G401.6 (cell line): ENCODE measurements around the gene ZNF436.
"Not testable (repeated sequence)": the region's sequence is repeated elsewhere in the genome, so short reads cannot be mapped to it uniquely, and the experiment has no call there.

ENCODE experiments used
- FAIRE-seq: peaks from 2 replicates; lab custom pipeline; 2012; peaks lifted over from hg19 to GRCh38; lab: Jason Lieb, UNC

Gene ZNF436

DNA sequence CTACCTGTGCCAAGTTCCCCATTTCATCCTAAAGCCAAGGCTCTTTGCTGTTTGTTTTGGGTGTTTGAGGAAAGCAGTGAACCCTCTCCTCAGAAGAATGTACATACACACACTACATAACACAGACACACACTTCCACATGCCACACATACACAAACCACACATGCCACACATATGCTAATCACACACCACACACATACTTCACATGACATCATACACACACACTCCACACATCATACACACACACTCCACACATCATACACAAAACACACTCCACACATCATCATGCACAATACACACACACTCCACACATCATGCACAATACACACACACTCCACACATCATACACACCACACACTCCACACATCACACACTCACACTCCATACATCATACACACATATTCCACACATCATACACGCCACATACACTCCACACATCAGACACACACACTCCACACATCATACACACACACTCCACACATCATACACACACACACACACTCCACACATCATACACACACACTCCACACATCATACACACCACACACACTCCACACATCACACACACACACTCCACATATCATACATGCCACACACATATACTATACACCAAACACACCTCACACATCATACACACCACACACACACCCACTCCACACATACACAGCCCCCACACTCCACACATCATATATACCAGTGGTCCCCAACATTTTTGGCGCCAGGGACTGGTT, 22.7 kb upstream of the ZNF436 start:
- FAIRE-seq = no peak

GRCh38 chr1:23389837-23390321, 20.2 kb upstream of the ZNF436 start:
- no peak for FAIRE-seq

DNA sequence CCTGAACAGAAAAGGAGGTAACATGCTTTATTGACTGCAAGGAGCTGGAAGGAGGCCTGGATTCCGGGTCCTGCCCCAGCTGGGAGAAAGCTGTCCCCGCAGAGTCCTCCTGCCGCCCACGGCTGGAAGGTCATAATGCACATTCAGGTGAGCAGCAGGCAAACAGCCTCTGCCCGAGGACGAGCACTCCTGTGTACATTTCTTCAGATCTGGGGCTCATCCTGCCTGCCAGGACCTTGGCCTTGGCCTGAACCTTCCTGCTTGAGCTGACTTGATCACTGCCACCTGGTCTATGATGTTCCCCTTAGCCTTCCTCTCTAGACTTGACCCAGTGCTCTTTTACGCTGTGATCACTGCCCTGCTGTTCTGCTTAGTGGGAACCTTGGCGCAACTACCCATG, 17.9 kb upstream of the ZNF436 start:
- FAIRE-seq = no peak

GRCh38 chr1:23385119-23385621, 15.5 kb upstream of the ZNF436 start:
- FAIRE-seq = no peak

GRCh38 chr1:23384312-23385058, 14.8 kb upstream of the ZNF436 start:
- no peak for FAIRE-seq

DNA sequence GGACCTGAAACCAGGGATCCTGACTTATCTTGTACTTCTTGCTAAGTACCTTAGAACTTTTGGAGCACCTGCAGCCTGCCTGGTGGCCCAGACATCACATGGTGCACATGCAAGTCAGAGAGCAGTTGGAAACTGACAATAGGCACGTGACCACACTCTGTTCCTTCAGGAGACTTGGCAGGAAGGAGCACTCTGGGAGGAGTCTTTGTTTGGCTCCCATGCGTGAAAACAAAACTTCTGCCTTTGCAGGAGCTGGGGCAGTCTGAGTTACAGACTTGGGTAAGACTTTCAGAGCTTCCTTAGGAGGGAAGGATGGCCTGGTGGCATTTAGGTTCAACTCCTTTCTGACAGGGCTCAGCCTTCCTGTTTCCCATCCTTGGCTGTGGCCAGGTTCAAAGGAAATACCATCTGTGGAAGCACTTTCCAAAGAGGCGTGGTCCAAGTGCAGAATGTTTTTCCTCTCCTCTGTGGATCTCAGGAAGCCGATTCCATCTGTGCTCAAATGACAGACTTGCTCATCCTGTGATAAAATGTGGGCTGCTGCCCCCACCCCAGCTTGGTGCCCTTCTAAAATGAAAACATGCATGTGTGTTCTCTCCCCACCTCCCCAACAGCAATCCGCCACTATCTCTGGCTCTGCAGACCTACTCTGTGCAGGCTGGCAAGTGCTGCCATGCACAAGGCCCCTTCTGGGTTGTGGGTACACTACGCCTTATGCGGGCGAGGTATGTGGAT, 14.1 kb upstream of the ZNF436 start:
- no peak for FAIRE-seq

DNA sequence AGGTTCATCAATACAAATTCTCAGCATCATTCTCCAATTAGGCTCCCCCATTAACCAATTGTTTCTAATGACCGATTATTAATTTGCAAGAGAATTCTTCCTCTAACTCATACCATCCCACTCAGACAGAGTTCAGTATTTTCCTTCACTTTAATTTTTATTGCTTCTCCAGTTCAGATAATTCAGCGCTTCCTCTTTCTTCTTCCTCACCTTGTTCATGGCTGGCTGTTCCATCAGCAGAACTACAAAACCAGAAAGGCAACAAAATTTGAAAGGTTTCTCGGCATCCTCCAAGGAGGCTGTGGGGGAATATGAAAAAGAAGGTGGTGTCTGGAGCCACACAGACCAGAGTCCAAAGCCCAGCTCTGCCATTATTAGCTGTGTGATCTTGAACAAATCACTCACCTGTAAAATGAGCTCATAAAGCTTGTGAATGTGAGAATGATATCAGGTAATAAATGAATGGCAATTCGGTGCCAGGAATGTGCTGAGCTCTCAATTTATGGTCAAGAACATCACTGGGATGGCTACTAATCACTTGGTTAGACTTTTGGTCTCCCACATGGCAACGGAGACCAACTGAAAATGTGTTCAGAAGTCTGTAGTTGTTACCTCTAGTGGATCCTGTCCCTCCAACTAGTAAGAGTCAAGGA, 11.7 kb upstream of the ZNF436 start:
- no peak for FAIRE-seq

- FAIRE-seq = no peak
These were observed 11.1 kb upstream of the ZNF436 start for GRCh38 chr1:23380719-23381118.

DNA sequence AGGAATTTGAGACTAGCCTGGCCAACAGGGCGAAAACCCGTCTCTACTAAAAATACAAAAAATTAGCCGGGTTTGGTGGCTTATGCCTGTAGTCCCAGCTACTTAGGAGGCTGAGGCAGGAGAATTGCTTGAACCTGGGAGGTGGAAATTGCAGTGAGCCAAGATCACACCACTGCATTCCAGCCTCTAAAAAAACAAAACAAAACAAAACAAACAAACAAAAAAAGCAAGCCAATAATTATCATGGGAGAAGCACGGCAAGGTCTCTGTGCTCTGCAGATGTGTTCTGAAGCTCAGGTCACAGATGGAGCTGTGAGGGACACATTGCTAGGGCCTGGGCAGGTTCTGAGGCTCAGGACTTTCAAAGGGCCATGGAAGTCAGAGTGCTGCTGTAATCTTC, 10.6 kb upstream of the ZNF436 start:
- FAIRE-seq = not testable (repeated sequence)

GRCh38 chr1:23376890-23377811, 7.5 kb upstream of the ZNF436 start:
- FAIRE-seq = no peak

DNA sequence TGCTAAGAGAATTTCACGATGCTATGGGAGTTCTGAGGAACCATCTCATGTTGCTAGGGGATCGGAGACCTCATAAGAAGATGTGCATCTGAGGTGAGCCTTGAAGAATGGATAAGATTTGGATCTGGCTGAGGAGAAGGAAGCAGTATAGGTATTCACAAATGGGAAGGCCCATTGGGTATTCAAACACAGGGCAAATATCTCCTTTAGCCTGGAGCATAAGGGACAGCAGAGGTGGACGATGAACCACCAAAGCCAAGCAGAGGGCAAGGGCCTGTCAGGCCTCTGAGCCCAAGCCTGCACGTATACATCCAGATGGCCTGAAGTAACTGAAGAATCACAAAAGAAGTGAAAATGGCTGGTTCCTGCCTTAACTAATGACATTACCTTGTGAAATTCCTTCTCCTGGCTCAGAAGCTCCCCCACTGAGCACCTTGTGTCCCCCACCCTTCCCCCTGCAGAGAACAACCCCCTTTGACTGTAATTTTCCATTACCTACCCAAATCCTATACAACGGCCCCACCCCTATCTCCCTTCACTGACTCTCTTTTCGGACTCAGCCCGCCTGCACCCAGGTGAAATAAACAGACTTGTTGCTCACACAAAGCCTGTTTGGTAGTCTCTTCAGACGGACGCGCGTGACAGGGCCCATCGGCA, 4.6 kb upstream of the ZNF436 start:
- not testable (repeated sequence) for FAIRE-seq

DNA sequence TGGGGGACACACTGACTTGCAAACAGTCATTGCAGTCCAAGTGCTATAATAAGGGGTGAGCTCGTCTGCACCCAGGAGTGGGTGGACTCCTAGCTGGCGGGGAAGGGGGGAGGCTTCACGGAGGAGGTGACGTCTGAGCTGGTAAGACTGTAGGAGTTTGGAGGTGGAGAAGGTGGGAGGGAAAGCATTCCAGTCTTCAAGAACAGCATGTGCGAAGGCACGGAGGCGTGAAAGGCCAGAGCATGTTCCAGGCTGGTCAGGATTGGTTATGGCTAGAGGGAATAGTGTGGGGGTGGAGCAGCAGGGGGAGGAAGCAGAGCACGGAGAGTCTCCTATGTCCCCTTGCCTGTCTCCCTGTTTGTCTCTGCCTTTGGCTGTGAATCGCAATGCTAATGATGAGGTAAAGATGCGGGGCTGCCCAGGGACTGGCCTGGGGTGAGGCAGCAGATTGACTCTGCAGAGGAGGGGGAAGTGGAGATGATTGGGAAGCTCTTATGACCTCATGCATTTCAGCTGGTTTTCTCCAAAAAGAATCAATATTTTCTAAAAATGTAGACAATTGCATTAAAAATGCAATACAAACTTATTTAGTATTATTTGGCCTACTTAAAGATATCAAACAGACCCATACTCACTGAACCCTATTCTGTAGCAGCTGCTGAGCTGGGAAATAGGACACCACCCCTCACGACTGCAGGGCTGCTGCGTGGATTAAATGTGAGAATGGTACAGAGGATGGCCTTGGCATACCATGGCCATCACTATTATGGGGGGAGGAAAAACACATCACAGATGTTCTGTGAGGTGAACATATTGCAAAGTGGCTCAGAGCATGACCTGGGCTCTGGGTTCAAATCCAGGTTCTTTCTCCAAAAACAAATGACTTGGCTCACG, 2.6 kb upstream of the ZNF436 start:
- no peak for FAIRE-seq

GRCh38 chr1:23370709-23371584, 1.3 kb upstream of the ZNF436 start:
- no peak for FAIRE-seq

DNA sequence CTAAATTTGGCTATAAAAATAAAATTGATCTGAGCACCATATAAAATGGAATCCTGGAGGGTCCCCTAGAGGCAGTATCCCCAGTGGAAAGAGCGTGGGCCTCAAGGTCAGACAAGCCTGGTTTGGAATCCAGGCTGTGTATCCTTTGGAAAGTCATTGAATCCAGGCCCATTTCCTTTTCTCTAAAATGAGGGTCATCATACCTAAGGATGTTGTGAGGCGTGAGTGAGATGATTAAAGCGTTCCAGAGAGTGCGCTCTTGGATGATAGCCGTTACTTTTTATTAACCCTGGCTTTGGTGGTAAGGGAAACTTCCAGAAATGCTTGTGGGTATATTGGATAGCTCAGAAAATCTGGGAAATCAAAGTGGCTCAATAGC, 683 bp upstream of the ZNF436 start:
- no peak for FAIRE-seq

DNA sequence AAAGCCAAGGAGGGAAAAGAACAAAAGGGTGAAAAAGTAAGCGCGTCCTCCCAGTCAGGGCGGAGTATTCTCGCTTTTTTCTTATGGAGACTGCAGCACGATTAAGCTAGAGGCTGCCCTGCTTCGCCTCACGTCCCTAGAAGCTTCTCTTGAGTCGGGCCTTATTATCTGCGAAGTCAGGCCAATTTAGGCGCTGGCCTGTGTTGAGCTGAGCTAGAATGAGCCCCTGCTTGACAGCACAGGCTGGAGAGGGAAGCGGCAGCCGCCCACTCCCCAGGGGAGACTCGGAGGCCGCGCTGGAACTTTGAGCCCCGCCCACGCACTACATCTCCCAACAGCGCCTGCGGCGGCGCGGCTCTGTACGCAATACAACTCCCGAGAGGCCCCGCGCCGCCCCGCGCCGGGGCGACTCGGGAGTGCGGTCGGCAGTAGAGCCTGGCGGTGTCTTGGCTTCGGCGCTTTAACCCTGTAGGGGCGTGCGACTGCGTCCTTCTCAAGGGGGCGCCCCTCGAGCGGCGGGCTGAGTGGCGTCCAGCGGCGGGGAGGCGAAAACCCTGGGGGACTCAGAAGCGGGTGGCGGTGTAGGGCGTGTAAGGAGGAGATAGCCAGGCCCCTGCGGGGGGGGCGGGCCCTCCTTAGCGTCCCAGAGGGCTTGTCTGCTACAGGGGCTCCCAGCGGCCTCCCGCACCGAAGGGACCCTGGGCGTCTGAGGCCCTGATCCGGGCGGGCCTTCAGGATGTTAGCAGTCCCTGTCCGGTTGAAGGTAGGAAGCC, 888 bp downstream of the ZNF436 start:
- peak; percentile 37 for FAIRE-seq

- peak; percentile 98 for FAIRE-seq
These were observed 1.7 kb downstream of the ZNF436 start for GRCh38 chr1:23367791-23368561.

GRCh38 chr1:23367451-23367790, 2.2 kb downstream of the ZNF436 start:
- FAIRE-seq = no peak
